ENCODE data around the gene FCHSD2. TPM values are rescaled to one million over a fixed set of nuclear protein-coding genes. Genes with fewer than 3 reads are reported as not detected.
A peak's percentile ranks its signal among the peaks of the same experiment; 100 is the strongest.
"Not testable (repeated sequence)": the region's sequence is repeated elsewhere in the genome, so short reads cannot be mapped to it uniquely, and the experiment has no call there.

Gene FCHSD2
- total RNA-seq, 1 donor from 2014 or later: 27.7 TPM

GRCh38 chr11:72836111-72836510, 306.0 kb downstream of the FCHSD2 start:
- H3K9me3 Mint-ChIP-seq: no peaks in the 10 kb centered on the region
- intact Hi-C loops (cut with micrococcal nuclease): no loop called here
- H3K27ac Mint-ChIP-seq: no peak overlapping the region
- no peaks in the 10 kb centered on the region for H3K27me3 Mint-ChIP-seq (ENCODE audit: insufficient read depth)
- H3K4me1 Mint-ChIP-seq (ENCODE audit: low read depth): peaks cover 25% of the 10 kb centered on the region
- H3K4me3 Mint-ChIP-seq: no peak overlapping the region
- H3K36me3 Mint-ChIP-seq (ENCODE audit: low read depth): peaks cover 35% of the 10 kb centered on the region
- DNase-seq (ENCODE audit: low spot score): no peak

GRCh38 chr11:72834905-72835304, 307.2 kb downstream of the FCHSD2 start:
- H3K4me1 Mint-ChIP-seq (ENCODE audit: low read depth): peaks cover 25% of the 10 kb centered on the region
- no peak for DNase-seq (ENCODE audit: low spot score)
- H3K4me3 Mint-ChIP-seq: peak overlapping the region; percentile 37
- peaks cover 37% of the 10 kb centered on the region for H3K36me3 Mint-ChIP-seq (ENCODE audit: low read depth)
- intact Hi-C loops (cut with micrococcal nuclease): no loop called here
- no peaks in the 10 kb centered on the region for H3K27me3 Mint-ChIP-seq (ENCODE audit: insufficient read depth)
- no peaks in the 10 kb centered on the region for H3K9me3 Mint-ChIP-seq
- peak overlapping the region; percentile 92 for H3K27ac Mint-ChIP-seq

GRCh38 chr11:72833811-72834493, 308.2 kb downstream of the FCHSD2 start:
- H3K36me3 Mint-ChIP-seq (ENCODE audit: low read depth): peaks cover 34% of the 10 kb centered on the region
- H3K4me1 Mint-ChIP-seq (ENCODE audit: low read depth): peaks cover 21% of the 10 kb centered on the region
- H3K9me3 Mint-ChIP-seq: no peaks in the 10 kb centered on the region
- no peaks in the 10 kb centered on the region for H3K27me3 Mint-ChIP-seq (ENCODE audit: insufficient read depth)
- H3K27ac Mint-ChIP-seq: peak overlapping the region; percentile 92
- no peak for DNase-seq (ENCODE audit: low spot score)
- intact Hi-C loops (cut with micrococcal nuclease): loop anchor here (2.0 kb wide), 1 partner anchor 409 kb away; no protein-coding TSS in a partner anchor
- H3K4me3 Mint-ChIP-seq: no peak overlapping the region

DNA sequence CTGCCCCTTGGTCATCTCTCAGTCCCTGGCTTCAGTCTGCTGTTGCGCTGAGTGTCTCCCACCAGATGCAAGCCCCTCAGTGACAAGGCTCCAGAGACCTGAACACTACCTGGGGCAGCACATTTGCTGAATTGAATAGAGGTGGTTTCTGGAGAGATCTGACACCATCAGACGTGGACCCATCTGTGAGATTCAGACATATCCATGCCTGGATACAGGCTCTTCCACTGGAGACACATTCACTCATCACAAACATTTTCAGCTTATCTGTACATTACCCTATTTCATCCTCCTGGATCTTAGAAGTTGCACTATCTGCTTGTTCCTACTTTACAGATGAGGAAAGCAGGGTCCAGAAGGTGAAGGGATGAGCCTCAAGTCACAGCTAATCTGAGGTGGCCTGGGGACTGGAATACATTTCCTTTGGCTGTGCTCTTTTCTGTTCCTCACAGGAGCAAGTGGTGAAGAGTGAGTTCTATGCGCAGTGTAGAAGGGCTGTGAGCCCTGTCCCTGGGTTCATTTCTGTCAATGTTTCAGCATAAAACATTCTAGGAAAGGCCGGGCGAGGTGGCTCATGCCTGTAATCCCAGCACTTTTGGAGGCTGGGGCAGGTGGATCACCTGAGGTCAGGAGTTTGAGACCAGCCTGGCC, 308.9 kb downstream of the FCHSD2 start:
- Mint-ChIP-seq H3K4me3 (no peak overlapping the region), H3K9me3 (no peaks in the 10 kb centered on the region), H3K4me1 (ENCODE audit: low read depth) (peaks cover 17% of the 10 kb centered on the region), H3K36me3 (ENCODE audit: low read depth) (peaks cover 30% of the 10 kb centered on the region), H3K27ac (peak overlapping the region; percentile 18), H3K27me3 (ENCODE audit: insufficient read depth) (no peaks in the 10 kb centered on the region)
- DNase-seq (ENCODE audit: low spot score): no peak
- intact Hi-C loops (cut with micrococcal nuclease): loop anchor here (2.0 kb wide), 1 partner anchor 410 kb away; no protein-coding TSS in a partner anchor

DNA sequence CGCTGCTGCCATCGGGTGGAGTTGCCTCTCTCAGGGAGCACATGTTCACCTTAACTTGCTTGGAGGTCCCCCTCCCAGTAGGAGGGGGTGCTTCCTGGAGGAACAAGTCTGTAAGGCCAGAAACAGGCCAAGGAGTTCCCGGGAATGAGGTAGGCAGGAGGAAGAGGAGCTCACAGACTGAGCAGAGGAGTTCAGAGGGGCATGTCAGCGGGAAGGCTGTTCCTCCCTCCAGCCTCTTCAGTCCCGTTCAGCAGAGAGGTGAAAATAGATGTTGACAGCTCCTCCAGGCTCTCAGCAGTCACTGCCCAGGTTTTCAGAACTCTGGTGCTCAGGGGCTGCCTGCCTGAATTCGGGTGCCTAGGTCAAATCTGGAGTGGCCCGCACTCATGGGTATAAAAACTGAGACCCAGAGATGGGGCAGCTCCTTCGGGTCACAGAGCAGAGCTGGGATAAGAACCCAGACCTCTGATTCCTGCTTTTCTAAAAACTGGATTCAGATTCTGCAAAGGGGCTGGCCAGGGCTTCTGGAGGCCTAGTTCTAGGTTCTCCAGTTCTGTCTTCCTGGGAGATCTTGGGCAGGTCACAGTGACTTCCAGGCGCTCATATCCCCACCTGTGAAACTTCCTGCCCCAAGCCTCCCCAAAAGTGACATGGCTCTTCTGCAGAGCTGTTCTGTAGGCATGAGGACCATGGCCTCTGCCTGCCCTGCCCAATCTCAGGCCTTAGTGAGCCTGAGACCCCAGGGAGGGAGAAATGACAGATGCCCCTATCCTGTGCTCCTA, 309.6 kb downstream of the FCHSD2 start:
- intact Hi-C loops (cut with micrococcal nuclease): loop anchor here (2.0 kb wide), 1 partner anchor 410 kb away; no protein-coding TSS in a partner anchor
- no peak for DNase-seq (ENCODE audit: low spot score)
- peaks cover 22% of the 10 kb centered on the region for H3K4me1 Mint-ChIP-seq (ENCODE audit: low read depth)
- H3K9me3 Mint-ChIP-seq: no peaks in the 10 kb centered on the region
- peaks cover 30% of the 10 kb centered on the region for H3K36me3 Mint-ChIP-seq (ENCODE audit: low read depth)
- no peak overlapping the region for H3K4me3 Mint-ChIP-seq
- no peaks in the 10 kb centered on the region for H3K27me3 Mint-ChIP-seq (ENCODE audit: insufficient read depth)
- H3K27ac Mint-ChIP-seq: no peak overlapping the region

DNA sequence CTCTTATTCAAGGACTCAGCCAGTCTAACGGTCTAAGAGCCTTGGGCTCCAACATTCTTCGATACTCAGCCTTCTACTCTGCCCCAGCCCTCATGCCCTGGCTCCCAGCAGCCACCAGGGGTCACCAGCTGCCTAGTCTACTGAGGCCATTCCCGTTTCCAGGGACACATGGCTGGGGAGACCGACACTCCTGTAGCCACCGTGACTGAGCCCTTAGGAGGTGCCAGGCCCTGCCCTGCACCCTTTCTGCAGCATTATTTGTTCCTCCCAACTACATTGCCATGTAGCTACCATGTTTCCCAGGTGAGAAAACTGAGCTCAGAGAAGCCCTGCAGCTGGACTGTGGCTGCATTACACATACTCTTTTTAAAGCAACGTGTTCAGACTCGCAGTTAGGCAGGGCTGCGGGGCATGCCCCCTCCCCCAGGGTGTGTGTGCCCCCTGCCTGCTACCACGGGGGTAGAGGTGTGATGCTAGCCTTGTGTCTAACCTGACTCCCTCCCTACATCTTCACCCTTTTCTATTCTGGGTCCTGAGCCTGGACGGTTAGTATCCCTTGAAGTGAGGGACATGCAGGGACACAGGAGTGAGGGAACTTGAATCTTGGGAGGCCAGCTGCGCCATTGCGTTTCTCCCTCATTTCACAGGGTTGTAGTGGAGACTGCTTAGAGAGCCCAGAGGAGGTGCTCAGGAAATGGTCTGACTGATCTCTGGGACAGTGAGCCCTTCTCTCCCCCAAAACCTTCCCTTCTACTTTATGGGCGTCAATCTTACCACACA, 310.4 kb downstream of the FCHSD2 start:
- H3K27me3 Mint-ChIP-seq (ENCODE audit: insufficient read depth): no peaks in the 10 kb centered on the region
- H3K27ac Mint-ChIP-seq: peak overlapping the region; percentile 65
- no peak for DNase-seq (ENCODE audit: low spot score)
- peaks cover 31% of the 10 kb centered on the region for H3K36me3 Mint-ChIP-seq (ENCODE audit: low read depth)
- H3K4me3 Mint-ChIP-seq: no peak overlapping the region
- H3K9me3 Mint-ChIP-seq: no peaks in the 10 kb centered on the region
- H3K4me1 Mint-ChIP-seq (ENCODE audit: low read depth): peaks cover 27% of the 10 kb centered on the region
- intact Hi-C loops (cut with micrococcal nuclease): loop anchor here (1.0 to 2.0 kb wide), 2 partner anchors 347 to 411 kb away; no protein-coding TSS in a partner anchor

GRCh38 chr11:72829884-72830533, 312.1 kb downstream of the FCHSD2 start:
- peaks cover 28% of the 10 kb centered on the region for H3K36me3 Mint-ChIP-seq (ENCODE audit: low read depth)
- intact Hi-C loops (cut with micrococcal nuclease): no loop called here
- no peaks in the 10 kb centered on the region for H3K9me3 Mint-ChIP-seq
- no peaks in the 10 kb centered on the region for H3K27me3 Mint-ChIP-seq (ENCODE audit: insufficient read depth)
- no peak overlapping the region for H3K4me3 Mint-ChIP-seq
- H3K4me1 Mint-ChIP-seq (ENCODE audit: low read depth): peaks cover 16% of the 10 kb centered on the region
- no peak for DNase-seq (ENCODE audit: low spot score)
- H3K27ac Mint-ChIP-seq: peak overlapping the region; percentile 48

- H3K27ac Mint-ChIP-seq: peak overlapping the region; percentile 40
- intact Hi-C loops (cut with micrococcal nuclease): no loop called here
- no peaks in the 10 kb centered on the region for H3K9me3 Mint-ChIP-seq
- H3K4me1 Mint-ChIP-seq (ENCODE audit: low read depth): peaks cover 11% of the 10 kb centered on the region
- DNase-seq (ENCODE audit: low spot score): no peak
- H3K27me3 Mint-ChIP-seq (ENCODE audit: insufficient read depth): no peaks in the 10 kb centered on the region
- no peak overlapping the region for H3K4me3 Mint-ChIP-seq
- peaks cover 32% of the 10 kb centered on the region for H3K36me3 Mint-ChIP-seq (ENCODE audit: low read depth)
Measured at GRCh38 chr11:72829178-72829577, 312.9 kb downstream of the FCHSD2 start.

- H3K4me3 Mint-ChIP-seq: no peak overlapping the region
- intact Hi-C loops (cut with micrococcal nuclease): no loop called here
- H3K27ac Mint-ChIP-seq: peak overlapping the region; percentile 48
- DNase-seq (ENCODE audit: low spot score): no peak
- no peaks in the 10 kb centered on the region for H3K9me3 Mint-ChIP-seq
- H3K27me3 Mint-ChIP-seq (ENCODE audit: insufficient read depth): no peaks in the 10 kb centered on the region
- peaks cover 32% of the 10 kb centered on the region for H3K36me3 Mint-ChIP-seq (ENCODE audit: low read depth)
- peaks cover 11% of the 10 kb centered on the region for H3K4me1 Mint-ChIP-seq (ENCODE audit: low read depth)
Measured at GRCh38 chr11:72828692-72829101, 313.4 kb downstream of the FCHSD2 start.

GRCh38 chr11:72828081-72828567, 314.0 kb downstream of the FCHSD2 start:
- Mint-ChIP-seq H3K4me1 (ENCODE audit: low read depth) (peaks cover 11% of the 10 kb centered on the region), H3K27ac (peak overlapping the region; percentile 49), H3K36me3 (ENCODE audit: low read depth) (peaks cover 34% of the 10 kb centered on the region), H3K9me3 (no peaks in the 10 kb centered on the region), H3K4me3 (no peak overlapping the region), H3K27me3 (ENCODE audit: insufficient read depth) (no peaks in the 10 kb centered on the region)
- intact Hi-C loops (cut with micrococcal nuclease): no loop called here
- DNase-seq (ENCODE audit: low spot score): no peak

GRCh38 chr11:72827656-72828055, 314.5 kb downstream of the FCHSD2 start:
- peak overlapping the region; percentile 49 for H3K27ac Mint-ChIP-seq
- intact Hi-C loops (cut with micrococcal nuclease); H3K4me3 Mint-ChIP-seq; H3K27me3 Mint-ChIP-seq (ENCODE audit: insufficient read depth); H3K9me3 Mint-ChIP-seq; DNase-seq (ENCODE audit: low spot score): not testable (repeated sequence)
- peaks cover 33% of the 10 kb centered on the region for H3K36me3 Mint-ChIP-seq (ENCODE audit: low read depth)
- H3K4me1 Mint-ChIP-seq (ENCODE audit: low read depth): peaks cover 11% of the 10 kb centered on the region

Measured in activated T-helper 1 cell treated with anti-CD3 and anti-CD28 coated beads, Interleukin-12 subunit alpha, Interleukin-12 subunit beta, Interleukin-2, Interleukin-4 antibody, amounts not matched to agents 30 ng/mL and 10 ng/mL and 1 ng/mL, durations not matched to agents 14 hours and 24 hours and 36 hours (primary cell).